GM12878 (cell line): ENCODE data around the gene SNX21. TPM values are rescaled to one million over a fixed set of nuclear protein-coding genes. Genes with fewer than 3 reads are reported as not detected.

Experiments
- ATAC-seq: fragments of 200-7000 bp; cut with Tn5 transposase; 3 replicates; pipeline ENCODE4 v1.9.1; 2020; ENCODE audit warnings: mild to moderate bottlenecking, moderate library complexity
- BruUV-seq: library from RNA; stranded (reverse); fragments of 400-500 nt; replicated peaks from 2 replicates; lab custom pipeline; 2021; lab: Mats Ljungman, UMichigan
- CTCF ChIA-PET: fragments of 300-600 bp; sonication (Branson Sonifier 250); formaldehyde crosslinking; extraction: SDS; loops from one replicate; lab custom pipeline; 2021; ENCODE audit warnings: inconsistent platforms; lab: Yijun Ruan, JAX
- POLR2A ChIA-PET: fragments of 350-600 bp; formaldehyde crosslinking; extraction: SDS; loops from one replicate; lab custom pipeline; 2021; ENCODE audit warnings: inconsistent platforms; lab: Charles Lee
- RAD21 ChIA-PET: fragments of 300-600 bp; sonication (Branson Sonifier 250); formaldehyde crosslinking; loops from one replicate; lab custom pipeline; 2023; ENCODE audit warnings: antibody characterized with exemption; ENCODE audit not compliant: unreplicated experiment; lab: Charles Lee
- SMC1A ChIA-PET: fragments of 300-600 bp; sonication (Branson Sonifier 250); formaldehyde crosslinking; loops from one replicate; lab custom pipeline; 2023; ENCODE audit not compliant: unreplicated experiment, uncharacterized antibody; lab: Charles Lee
- DNase-seq: peaks from one replicate; pipeline ENCODE4 v3.0.0-alpha.2; 2011; ENCODE audit warnings: low read depth, low spot score
- FAIRE-seq: peaks from 3 replicates; lab custom pipeline; 2011; peaks lifted over from hg19 to GRCh38; lab: Jason Lieb, UNC
- H2AFZ ChIP-seq: 2 replicates; pipeline ENCODE4 v1.6.0; 2011; ENCODE audit warnings: low read depth, low read length, control low read depth; ENCODE audit not compliant: control insufficient read depth
- H3K27ac ChIP-seq: 2 replicates; pipeline ENCODE4 v1.5.1; 2011; ENCODE audit warnings: control low read depth; ENCODE audit not compliant: control insufficient read depth, insufficient read depth
- H3K27me3 ChIP-seq, 2 experiments: replicated peaks in 1 of 2; 2 replicates each; pipeline versions ENCODE4 v1.6.0 to v1.6.1; 2011; ENCODE audit warnings: low read length in 1 of 2; ENCODE audit not compliant: control insufficient read depth in 2 of 2, insufficient read depth in 2 of 2
- H3K36me3 ChIP-seq, 2 experiments: 2 replicates each; pipeline ENCODE4 v1.5.1; 2011; ENCODE audit warnings: low read length in 1 of 2; ENCODE audit not compliant: control insufficient read depth in 2 of 2, insufficient read depth in 2 of 2
- H3K4me1 ChIP-seq: 2 replicates; pipeline ENCODE4 v1.6.1; 2011; ENCODE audit warnings: mild to moderate bottlenecking, low read length, moderate library complexity, mixed read lengths; ENCODE audit not compliant: control insufficient read depth, insufficient read depth
- H3K4me2 ChIP-seq: 2 replicates; pipeline ENCODE4 v1.6.0; 2011; ENCODE audit warnings: control low read depth; ENCODE audit not compliant: control insufficient read depth, insufficient read depth
- H3K4me3 ChIP-seq: fragments of 200-600 bp; sonication (generic); 2 replicates; pipeline ENCODE4 v1.5.1; 2016
- H3K79me2 ChIP-seq: 2 replicates; pipeline ENCODE4 v1.6.0; 2011; ENCODE audit warnings: low read length; ENCODE audit not compliant: control insufficient read depth, insufficient read depth
- H3K9ac ChIP-seq: 2 replicates; pipeline ENCODE4 v1.8.0; 2011; ENCODE audit warnings: low read length, control low read depth, mixed read lengths; ENCODE audit not compliant: control insufficient read depth, insufficient read depth
- H3K9me3 ChIP-seq: replicated peaks from 3 replicates; pipeline ENCODE4 v1.5.1; 2011; ENCODE audit warnings: mild to moderate bottlenecking, low read length; ENCODE audit not compliant: control insufficient read depth, insufficient read depth
- H4K20me1 ChIP-seq: 2 replicates; pipeline ENCODE4 v1.6.0; 2011; ENCODE audit not compliant: control insufficient read depth, insufficient read depth
- CEBPB ChIP-seq, 2 experiments: fragments of 150-350 bp in 1 of 2; IDR thresholded peaks; 2 replicates each; pipeline ENCODE4 v1.6.1; 2012 to 2014; ENCODE audit warnings: low read depth in 2 of 2, low read length in 2 of 2, borderline replicate concordance in 1 of 2, inconsistent platforms in 1 of 2
- CEBPZ ChIP-seq: fragments of 150-350 bp; IDR thresholded peaks from 2 replicates; pipeline ENCODE4 v1.6.1; 2016; ENCODE audit warnings: low read depth, low read length
- CHD4 ChIP-seq: fragments of 200-600 bp; sonication (generic); IDR thresholded peaks from 2 replicates; pipeline ENCODE4 v1.6.1; 2016; ENCODE audit warnings: mild to moderate bottlenecking
- E4F1 ChIP-seq: fragments of 450-650 bp; IDR thresholded peaks from 2 replicates; pipeline ENCODE4 v1.6.1; 2018; ENCODE audit warnings: borderline replicate concordance, mild to moderate bottlenecking; ENCODE audit not compliant: partially characterized antibody
- NFYB ChIP-seq: IDR thresholded peaks from 2 replicates; pipeline ENCODE4 v1.6.1; 2011; ENCODE audit warnings: low read depth, mild to moderate bottlenecking, low read length, improper control_type of control experiment, moderate library complexity; ENCODE audit not compliant: insufficient read depth
- NR2F1 ChIP-seq: fragments of 450-650 bp; conservative IDR thresholded peaks from 2 replicates; pipeline ENCODE4 v1.6.1; 2017; ENCODE audit warnings: mild to moderate bottlenecking
- PBX3 ChIP-seq: IDR thresholded peaks from 2 replicates; pipeline ENCODE4 v1.6.1; 2011; ENCODE audit warnings: mild to moderate bottlenecking, low read depth, low read length, moderate library complexity; ENCODE audit not compliant: insufficient replicate concordance
- SIX5 ChIP-seq: IDR thresholded peaks from 2 replicates; pipeline ENCODE4 v1.6.1; 2011; ENCODE audit warnings: mild to moderate bottlenecking, low read depth, low read length, moderate library complexity; ENCODE audit not compliant: severe bottlenecking
- SRF ChIP-seq, 2 experiments: IDR thresholded peaks; 2 replicates each; pipeline ENCODE4 v1.6.1; 2011; ENCODE audit warnings: low read depth in 2 of 2, low read length in 2 of 2, mild to moderate bottlenecking in 1 of 2, moderate library complexity in 1 of 2
- TCF12 ChIP-seq: IDR thresholded peaks from 2 replicates; pipeline ENCODE4 v1.6.1; 2011; ENCODE audit warnings: low read depth, mild to moderate bottlenecking, low read length
- in situ Hi-C: fragments of 300-500 bp; cut with MboI; formaldehyde crosslinking; loops from 9 replicates; pipeline ENCODE4 v1.14.3; 2018; ENCODE audit warnings: mixed read lengths
- intact Hi-C: fragments of 100-400 bp; cut with micrococcal nuclease; formaldehyde crosslinking; loops from one replicate; pipeline ENCODE4 v1.14.2; 2022; ENCODE audit not compliant: unreplicated experiment
- polyA plus RNA-seq, 11 experiments: library from polyadenylated mRNA; depleted of rRNA in 4 of 11; unstranded in 6 of 11; stranded (reverse) in 5 of 11; fragments of >200 nt; fragmentation: Nextera tagmentation in 4 of 11; fragmentation: Illumina TruSeq in 1 of 11; extraction: Ambion mirVana in 4 of 11; extraction: Trizol in 1 of 11; gene quantifications; 1 replicate in 1 of 11; 2 replicates in 10 of 11; pipeline versions ENCODE4 v1.2.1 to v1.2.3, GENCODE V29; 2011 to 2016; ENCODE audit warnings: inconsistent platforms in 2 of 11, missing spikeins in 2 of 11, low read depth in 1 of 11
- total RNA-seq, 4 experiments: library from RNA; depleted of rRNA in 3 of 4; stranded (reverse); fragments of >200 nt in 3 of 4; fragmentation: Illumina TruSeq in 1 of 4; extraction: Trizol in 1 of 4; gene quantifications; 2 replicates each; pipeline versions ENCODE4 v1.2.1 to v1.2.3, GENCODE V29; 2013 to 2021

The SNX21 gene
- total and polyA plus RNA-seq, 10 of the 15 experiments (the other 5 are each of a cell fraction or from before 2014, with no cell fraction given) = 0.10 to 1.4 (median 0.57) TPM

- H3K79me2 ChIP-seq = peaks cover 12% of the 10 kb centered on the region
- no peak overlapping the region for H3K4me3 ChIP-seq
- no peaks in the 10 kb centered on the region for H3K27me3 ChIP-seq
- H3K9ac ChIP-seq = no peak overlapping the region
- BruUV-seq = no TSS peak
- RAD21 ChIA-PET = no interaction called here
- no peaks in the 10 kb centered on the region for H3K36me3 ChIP-seq
- SMC1A ChIA-PET = interaction anchor here (1.0 to 1.3 kb wide), 2 partner anchors 39 to 53 kb away, joined by 3 read pairs; no protein-coding TSS in a partner anchor
- no peaks in the 10 kb centered on the region for H4K20me1 ChIP-seq
- DNase-seq = no peak
- CTCF ChIA-PET = interaction anchor here (1.2 to 1.5 kb wide), 2 partner anchors 17 to 52 kb away, joined by 4 read pairs; no protein-coding TSS in a partner anchor
- in situ Hi-C loops (no loop called here), intact Hi-C loops (no loop called here)
- no peak overlapping the region for H2AFZ ChIP-seq
- no peaks in the 10 kb centered on the region for H3K9me3 ChIP-seq
- FAIRE-seq = no peak
- POLR2A ChIA-PET = interaction anchor here (1.2 to 2.4 kb wide), 3 partner anchors 9 to 38 kb away, joined by 4 to 10 read pairs (median 7); partner anchors contain the start of gene UBE2C
- TF ChIP-seq SIX5 (no peak), CHD4 (no peak), TCF12 (no peak), NFYB (no peak), NR2F1 (no peak), SRF (IDR thresholded peaks at IDR 0.05; ENCODE audit: low read depth in 2 of 2, low read length in 2 of 2) (no peak), CEBPB (IDR thresholded peaks at IDR 0.05; ENCODE audit: borderline replicate concordance in 1 of 2, low read depth in 2 of 2, low read length in 2 of 2) (no peak), CEBPZ (no peak), E4F1 (no peak), PBX3 (no peak)
- H3K4me2 ChIP-seq = no peak overlapping the region
- ATAC-seq = no peak
- no peak overlapping the region for H3K27ac ChIP-seq
- peaks cover 6% of the 10 kb centered on the region for H3K4me1 ChIP-seq
Observed at GRCh38 chr20:45851501-45851900, 17.9 kb downstream of the SNX21 start.
